K562 (cell line): Measurements from ENCODE around the gene ARL8A. TPM values are rescaled to one million over a fixed set of nuclear protein-coding genes. Genes with fewer than 3 reads are reported as not detected.

Experiments
- CTCFL ChIP-seq: IDR thresholded peaks from 2 replicates; pipeline ENCODE4 v1.6.1; 2011; ENCODE audit warnings: borderline replicate concordance, low read depth, mild to moderate bottlenecking, moderate library complexity, low read length; ENCODE audit not compliant: insufficient read depth, poor library complexity, severe bottlenecking
- HMG20A ChIP-seq: fragments of 450-650 bp; formaldehyde crosslinking; conservative IDR thresholded peaks from 2 replicates; pipeline ENCODE4 v1.4.0; 2020; ENCODE audit warnings: mild to moderate bottlenecking, mixed read lengths
- KAT2B ChIP-seq: IDR thresholded peaks from one replicate; pipeline ENCODE4 v1.6.1; 2012; ENCODE audit warnings: low read depth, mild to moderate bottlenecking, control low read depth, inconsistent platforms, low read length, moderate library complexity
- KLF13 ChIP-seq: fragments of 450-650 bp; IDR thresholded peaks from 2 replicates; pipeline ENCODE4 v1.6.1; 2016; ENCODE audit warnings: missing genetic modification characterization, low read depth, mild to moderate bottlenecking, missing compliant biosample characterization, moderate library complexity, borderline replicate concordance
- MAZ ChIP-seq, 2 experiments: fragments of 450-650 bp in 1 of 2; sonication (generic) in 1 of 2; formaldehyde crosslinking; IDR thresholded peaks in 1 of 2; conservative IDR thresholded peaks in 1 of 2; 2 replicates each; pipeline versions ENCODE4 v1.4.0 to v1.5.0; 2020; ENCODE audit warnings: mild to moderate bottlenecking in 1 of 2, missing genetic modification reagents in 1 of 2
- MEIS2 ChIP-seq: fragments of 450-650 bp; IDR thresholded peaks from 2 replicates; pipeline ENCODE4 v1.6.1; 2014; ENCODE audit warnings: mild to moderate bottlenecking; ENCODE audit not compliant: partially characterized antibody
- NFRKB ChIP-seq: fragments of 450-650 bp; IDR thresholded peaks from 2 replicates; pipeline ENCODE4 v1.6.1; 2016; ENCODE audit warnings: low read depth
- NFYB ChIP-seq: IDR thresholded peaks from 2 replicates; pipeline ENCODE4 v1.6.1; 2011; ENCODE audit warnings: mild to moderate bottlenecking, moderate library complexity; ENCODE audit not compliant: insufficient read length; ENCODE audit errors: extremely low read depth
- NR2F6 ChIP-seq: fragments of 450-650 bp; formaldehyde crosslinking; IDR thresholded peaks from 2 replicates; pipeline ENCODE4 v1.4.0; 2020; ENCODE audit warnings: mild to moderate bottlenecking
- PBX2 ChIP-seq, 2 experiments: IDR thresholded peaks in 1 of 2; conservative IDR thresholded peaks in 1 of 2; 2 replicates each; pipeline ENCODE4 v1.6.1; 2016; ENCODE audit warnings: low read depth in 2 of 2, mild to moderate bottlenecking in 1 of 2, missing compliant biosample characterization in 1 of 2, missing genetic modification characterization in 1 of 2, moderate library complexity in 1 of 2
- POLR3G ChIP-seq: IDR thresholded peaks from 2 replicates; pipeline ENCODE4 v1.6.1; 2011; ENCODE audit not compliant: insufficient read length, insufficient replicate concordance; ENCODE audit errors: extremely low read depth
- PRPF4 ChIP-seq: fragments of 200-400 bp; formaldehyde crosslinking; IDR thresholded peaks from one replicate; pipeline ENCODE4 v1.6.1; 2017; ENCODE audit warnings: low read length, low read depth, mild to moderate bottlenecking; ENCODE audit not compliant: insufficient read depth, poor library complexity, severe bottlenecking
- SMAD3 ChIP-seq: fragments of 450-650 bp; formaldehyde crosslinking; conservative IDR thresholded peaks from 2 replicates; pipeline ENCODE4 v1.4.0; 2020; ENCODE audit warnings: mild to moderate bottlenecking
- TEAD2 ChIP-seq: fragments of 450-650 bp; IDR thresholded peaks from 2 replicates; pipeline ENCODE4 v1.6.1; 2016; ENCODE audit warnings: missing genetic modification characterization, control low read depth, missing compliant biosample characterization
- ZFP30 ChIP-seq: fragments of 250-450 bp; sonication (Bioruptor Pico); IDR thresholded peaks from 2 replicates; pipeline ENCODE4 v1.8.0; 2022; ENCODE audit warnings: moderate library complexity, mild to moderate bottlenecking, inconsistent platforms, borderline replicate concordance
- ZNF197 ChIP-seq: fragments of 200-800 bp; sonication (Bioruptor generic); IDR thresholded peaks from 2 replicates; pipeline ENCODE4 v1.6.1; 2016; ENCODE audit warnings: low read depth, missing genetic modification characterization, missing compliant biosample characterization
- polyA plus RNA-seq, 8 experiments: library from polyadenylated mRNA; depleted of rRNA in 4 of 8; stranded (reverse) in 5 of 8; unstranded in 3 of 8; fragments of >200 nt; fragmentation: Nextera tagmentation in 2 of 8; fragmentation: Illumina TruSeq in 1 of 8; extraction: Ambion mirVana in 2 of 8; extraction: Trizol in 1 of 8; gene quantifications; 2 replicates each; pipeline versions ENCODE4 v1.2.1 to v1.2.3, GENCODE V29; 2011 to 2014; ENCODE audit warnings: inconsistent platforms in 1 of 8, missing spikeins in 1 of 8
- total RNA-seq, 7 experiments: library from RNA; depleted of rRNA in 6 of 7; stranded (reverse); fragments of >200 nt in 6 of 7; fragmentation: Illumina TruSeq in 2 of 7; extraction: Trizol in 2 of 7; gene quantifications; 2 replicates each; pipeline versions ENCODE4 v1.2.1 to v1.2.3, GENCODE V29; 2011 to 2021; ENCODE audit warnings: low replicate concordance in 1 of 7
- TF ChIP-seq, protein P1 (sequence below): fragments of 250-450 bp; sonication (Bioruptor Pico); IDR thresholded peaks from 2 replicates; pipeline ENCODE4 v1.8.0; 2021; ENCODE audit warnings: moderate library complexity, mild to moderate bottlenecking, inconsistent platforms
- TF ChIP-seq, protein P2 (sequence below): fragments of 250-450 bp; sonication (Bioruptor Pico); IDR thresholded peaks from 2 replicates; pipeline ENCODE4 v1.5.0; 2021

ARL8A gene
- total and polyA plus RNA-seq, 9 of the 15 experiments (the other 6 are each of a cell fraction or from before 2014, with no cell fraction given) = 0.17 to 27.3 (median 15.6) TPM

DNA sequence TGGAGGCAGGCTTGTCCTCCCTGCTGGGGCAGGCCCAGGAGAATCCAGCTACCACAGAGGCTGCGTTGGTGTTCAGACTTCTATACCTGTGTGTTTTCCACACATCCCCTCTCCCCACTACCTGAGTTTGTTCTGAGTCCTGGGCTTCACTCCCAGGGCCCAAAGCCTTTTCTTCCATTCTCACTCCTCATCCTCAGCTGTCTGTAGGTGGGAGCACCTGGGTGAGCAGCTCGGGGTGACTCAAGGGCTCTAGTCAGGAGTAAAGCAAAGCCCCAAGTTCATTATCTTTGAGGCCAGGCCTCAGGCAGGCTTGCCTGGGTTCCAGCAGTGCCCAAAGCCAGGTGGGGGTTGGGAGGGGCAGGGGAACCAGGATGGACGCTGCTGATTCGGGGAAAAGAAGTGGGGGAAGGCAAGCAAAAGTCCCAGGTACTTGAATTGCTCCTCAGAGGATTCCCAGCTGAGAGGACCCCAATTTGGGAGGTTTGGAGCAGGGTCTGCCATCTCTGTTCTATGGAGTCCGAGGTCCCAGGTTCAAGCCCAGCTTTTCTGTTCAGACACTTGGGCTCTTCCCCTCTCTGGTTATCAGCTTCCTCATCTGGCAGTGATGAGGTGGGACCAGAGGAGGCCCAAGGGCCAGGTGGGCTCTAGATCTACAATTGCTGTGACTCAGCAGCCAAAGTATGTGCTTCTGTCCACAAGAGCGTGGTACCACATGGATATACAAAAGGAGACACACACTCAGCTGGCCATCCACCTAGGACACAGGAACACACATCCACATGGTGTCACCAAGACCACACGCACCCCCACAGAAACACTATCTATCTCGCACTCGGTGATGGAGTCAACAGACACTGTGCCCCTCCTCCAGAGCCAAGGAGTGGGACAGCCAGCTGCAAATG, 21.7 kb upstream of the ARL8A start (continued):
- TF ChIP-seq CTCFL = no peak
- no peak for TF ChIP-seq PBX2 (CRISPR knock-in tag; IDR thresholded peaks at IDR 0.05; ENCODE audit: low read depth)
- TF ChIP-seq PBX2 (tag; conservative IDR thresholded peaks at IDR 0.05; ENCODE audit: low read depth) = no peak
- TF ChIP-seq, protein P1, sequence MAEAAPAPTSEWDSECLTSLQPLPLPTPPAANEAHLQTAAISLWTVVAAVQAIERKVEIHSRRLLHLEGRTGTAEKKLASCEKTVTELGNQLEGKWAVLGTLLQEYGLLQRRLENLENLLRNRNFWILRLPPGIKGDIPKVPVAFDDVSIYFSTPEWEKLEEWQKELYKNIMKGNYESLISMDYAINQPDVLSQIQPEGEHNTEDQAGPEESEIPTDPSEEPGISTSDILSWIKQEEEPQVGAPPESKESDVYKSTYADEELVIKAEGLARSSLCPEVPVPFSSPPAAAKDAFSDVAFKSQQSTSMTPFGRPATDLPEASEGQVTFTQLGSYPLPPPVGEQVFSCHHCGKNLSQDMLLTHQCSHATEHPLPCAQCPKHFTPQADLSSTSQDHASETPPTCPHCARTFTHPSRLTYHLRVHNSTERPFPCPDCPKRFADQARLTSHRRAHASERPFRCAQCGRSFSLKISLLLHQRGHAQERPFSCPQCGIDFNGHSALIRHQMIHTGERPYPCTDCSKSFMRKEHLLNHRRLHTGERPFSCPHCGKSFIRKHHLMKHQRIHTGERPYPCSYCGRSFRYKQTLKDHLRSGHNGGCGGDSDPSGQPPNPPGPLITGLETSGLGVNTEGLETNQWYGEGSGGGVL = no peak
- TF ChIP-seq NFYB = no peak
- TF ChIP-seq KAT2B = no peak
- TF ChIP-seq SMAD3 = no peak
- TF ChIP-seq, protein P2, sequence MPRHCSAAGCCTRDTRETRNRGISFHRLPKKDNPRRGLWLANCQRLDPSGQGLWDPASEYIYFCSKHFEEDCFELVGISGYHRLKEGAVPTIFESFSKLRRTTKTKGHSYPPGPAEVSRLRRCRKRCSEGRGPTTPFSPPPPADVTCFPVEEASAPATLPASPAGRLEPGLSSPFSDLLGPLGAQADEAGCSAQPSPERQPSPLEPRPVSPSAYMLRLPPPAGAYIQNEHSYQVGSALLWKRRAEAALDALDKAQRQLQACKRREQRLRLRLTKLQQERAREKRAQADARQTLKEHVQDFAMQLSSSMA = no peak
- no peak for TF ChIP-seq HMG20A (CRISPR knock-in tag)
- no peak for TF ChIP-seq ZNF197
- no peak for TF ChIP-seq MAZ (CRISPR knock-in tag; conservative IDR thresholded peaks at IDR 0.05 in 1 of 2, IDR thresholded peaks at IDR 0.05 in 1 of 2)
- no peak for TF ChIP-seq NFRKB
- no peak for TF ChIP-seq TEAD2 (tag)
- TF ChIP-seq KLF13 = no peak
- TF ChIP-seq NR2F6 (CRISPR knock-in tag) = no peak
- peak; percentile 36 for TF ChIP-seq MEIS2
- TF ChIP-seq ZFP30 (CRISPR knock-in tag) = no peak
- no peak for TF ChIP-seq POLR3G
- TF ChIP-seq PRPF4 = no peak
